ENCODE data around the gene MLH1. TPM values are rescaled to one million over a fixed set of nuclear protein-coding genes. Genes with fewer than 3 reads are reported as not detected.

Gene MLH1
- total and polyA plus RNA-seq, 10 of the 15 experiments (the other 5 are each of a cell fraction or from before 2014, with no cell fraction given): 58.6 to 109 (median 81.4) TPM

DNA sequence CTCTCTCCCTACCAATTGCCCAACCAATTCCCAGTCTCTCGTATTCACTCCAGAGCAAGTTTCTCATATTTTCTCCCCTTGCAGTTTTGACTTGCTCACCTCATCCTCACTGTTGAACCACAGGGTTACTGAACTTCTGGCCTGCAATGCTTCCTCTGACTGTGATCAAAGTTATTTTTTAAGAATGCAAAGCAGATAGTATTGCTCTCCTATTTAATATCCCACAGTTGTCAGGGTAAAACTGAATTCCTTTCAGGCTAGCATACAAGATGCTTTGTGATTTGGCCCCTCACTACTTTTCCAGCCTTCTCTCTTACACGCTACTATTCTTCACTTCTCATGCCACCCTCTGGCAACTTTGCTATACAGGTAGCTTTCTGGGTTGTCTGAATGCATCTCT, 100.2 kb downstream of the MLH1 start:
- CTCF ChIA-PET: interaction anchor here (0.6 to 1.1 kb wide), 2 partner anchors 11 to 23 kb away, joined by 4 read pairs; no protein-coding TSS in a partner anchor
- in situ Hi-C loops (cut with MboI): no loop called here
- FAIRE-seq (no peak), ATAC-seq (no peak), DNase-seq (ENCODE audit: low read depth, low spot score) (no peak)
- H3K79me2 ChIP-seq (ENCODE audit: control insufficient read depth, insufficient read depth, low read length): no peaks in the 10 kb centered on the region
- H2AFZ ChIP-seq (ENCODE audit: control insufficient read depth, low read depth, low read length): no peak overlapping the region
- RAD21 ChIA-PET (ENCODE audit: unreplicated experiment): no interaction called here
- no peak overlapping the region for H3K4me3 ChIP-seq
- intact Hi-C loops (cut with micrococcal nuclease; ENCODE audit: unreplicated experiment): no loop called here
- no peak overlapping the region for H3K9ac ChIP-seq (ENCODE audit: control insufficient read depth, insufficient read depth, low read length)
- H3K36me3 ChIP-seq (ENCODE audit: control insufficient read depth in 2 of 2, insufficient read depth in 2 of 2, low read length in 1 of 2): peaks cover 0 to 4% of the 10 kb centered on the region in 2 experiments; a peak in 1 of 4 replicates
- BruUV-seq (replicated peaks): no TSS peak
- no peak overlapping the region for H3K27ac ChIP-seq (ENCODE audit: control insufficient read depth, insufficient read depth)
- POLR2A ChIA-PET: interaction anchor here (0.6 kb wide), 1 partner anchor 1266 kb away, joined by 5 read pairs; no protein-coding TSS in a partner anchor
- no peaks in the 10 kb centered on the region for H3K9me3 ChIP-seq (replicated peaks; ENCODE audit: control insufficient read depth, insufficient read depth, low read length)
- H4K20me1 ChIP-seq (ENCODE audit: control insufficient read depth, insufficient read depth): no peaks in the 10 kb centered on the region
- H3K4me1 ChIP-seq (ENCODE audit: control insufficient read depth, insufficient read depth, low read length): no peaks in the 10 kb centered on the region
- WGBS (ENCODE audit: insufficient coverage, insufficient replicate concordance, low lambda C conversion rate, missing lambda C conversion rate): 100% methylated on average over 2 of the region's 2 CpGs
- H3K27me3 ChIP-seq (replicated peaks in 1 of 2; ENCODE audit: control insufficient read depth in 2 of 2, insufficient read depth in 2 of 2, low read length in 1 of 2): no peaks in the 10 kb centered on the region
- SMC1A ChIA-PET (ENCODE audit: uncharacterized antibody, unreplicated experiment): interaction anchor here (0.6 to 2.1 kb wide), 5 partner anchors 9 to 126 kb away, joined by 3 to 8 read pairs (median 4); no protein-coding TSS in a partner anchor
- H3K4me2 ChIP-seq (ENCODE audit: control insufficient read depth, insufficient read depth): no peak overlapping the region
- TF ChIP-seq, protein P1, sequence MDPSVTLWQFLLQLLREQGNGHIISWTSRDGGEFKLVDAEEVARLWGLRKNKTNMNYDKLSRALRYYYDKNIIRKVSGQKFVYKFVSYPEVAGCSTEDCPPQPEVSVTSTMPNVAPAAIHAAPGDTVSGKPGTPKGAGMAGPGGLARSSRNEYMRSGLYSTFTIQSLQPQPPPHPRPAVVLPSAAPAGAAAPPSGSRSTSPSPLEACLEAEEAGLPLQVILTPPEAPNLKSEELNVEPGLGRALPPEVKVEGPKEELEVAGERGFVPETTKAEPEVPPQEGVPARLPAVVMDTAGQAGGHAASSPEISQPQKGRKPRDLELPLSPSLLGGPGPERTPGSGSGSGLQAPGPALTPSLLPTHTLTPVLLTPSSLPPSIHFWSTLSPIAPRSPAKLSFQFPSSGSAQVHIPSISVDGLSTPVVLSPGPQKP (IDR thresholded peaks at IDR 0.05; ENCODE audit: low read depth, low read length): no peak
- TF ChIP-seq RUNX3 (IDR thresholded peaks at IDR 0.05; ENCODE audit: low read length) (no peak), CHD1 (IDR thresholded peaks at IDR 0.05; ENCODE audit: low read depth, low read length) (no peak), BHLHE40 (IDR thresholded peaks at IDR 0.05; ENCODE audit: borderline replicate concordance in 1 of 2, low read depth in 2 of 2, low read length in 1 of 2) (no peak), RELA (IDR thresholded peaks at IDR 0.05; ENCODE audit: borderline replicate concordance, partially characterized antibody) (no peak), POLR2AphosphoS5 (IDR thresholded peaks at IDR 0.05; ENCODE audit: low read length) (no peak), NFYB (IDR thresholded peaks at IDR 0.05; ENCODE audit: insufficient read depth, low read depth, low read length) (no peak), SUPT20H (IDR thresholded peaks at IDR 0.05; ENCODE audit: borderline replicate concordance, control insufficient read depth, low read depth, low read length) (no peak), RCOR1 (conservative IDR thresholded peaks at IDR 0.05; ENCODE audit: low read depth, low read length) (no peak), JUND (IDR thresholded peaks at IDR 0.05; ENCODE audit: low read depth, low read length) (no peak)
- TF ChIP-seq, protein P2, sequence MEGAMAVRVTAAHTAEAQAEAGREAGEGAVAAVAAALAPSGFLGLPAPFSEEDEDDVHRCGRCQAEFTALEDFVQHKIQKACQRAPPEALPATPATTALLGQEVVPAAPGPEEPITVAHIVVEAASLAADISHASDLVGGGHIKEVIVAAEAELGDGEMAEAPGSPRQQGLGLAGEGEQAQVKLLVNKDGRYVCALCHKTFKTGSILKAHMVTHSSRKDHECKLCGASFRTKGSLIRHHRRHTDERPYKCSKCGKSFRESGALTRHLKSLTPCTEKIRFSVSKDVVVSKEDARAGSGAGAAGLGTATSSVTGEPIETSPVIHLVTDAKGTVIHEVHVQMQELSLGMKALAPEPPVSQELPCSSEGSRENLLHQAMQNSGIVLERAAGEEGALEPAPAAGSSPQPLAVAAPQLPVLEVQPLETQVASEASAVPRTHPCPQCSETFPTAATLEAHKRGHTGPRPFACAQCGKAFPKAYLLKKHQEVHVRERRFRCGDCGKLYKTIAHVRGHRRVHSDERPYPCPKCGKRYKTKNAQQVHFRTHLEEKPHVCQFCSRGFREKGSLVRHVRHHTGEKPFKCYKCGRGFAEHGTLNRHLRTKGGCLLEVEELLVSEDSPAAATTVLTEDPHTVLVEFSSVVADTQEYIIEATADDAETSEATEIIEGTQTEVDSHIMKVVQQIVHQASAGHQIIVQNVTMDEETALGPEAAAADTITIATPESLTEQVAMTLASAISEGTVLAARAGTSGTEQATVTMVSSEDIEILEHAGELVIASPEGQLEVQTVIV (IDR thresholded peaks at IDR 0.05; ENCODE audit: borderline replicate concordance, partially characterized antibody): no peak
- TF ChIP-seq, protein P3, sequence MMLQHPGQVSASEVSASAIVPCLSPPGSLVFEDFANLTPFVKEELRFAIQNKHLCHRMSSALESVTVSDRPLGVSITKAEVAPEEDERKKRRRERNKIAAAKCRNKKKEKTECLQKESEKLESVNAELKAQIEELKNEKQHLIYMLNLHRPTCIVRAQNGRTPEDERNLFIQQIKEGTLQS (IDR thresholded peaks at IDR 0.05; ENCODE audit: borderline replicate concordance, extremely low read depth, low read depth, low read length): no peak
- TF ChIP-seq, protein P4, sequence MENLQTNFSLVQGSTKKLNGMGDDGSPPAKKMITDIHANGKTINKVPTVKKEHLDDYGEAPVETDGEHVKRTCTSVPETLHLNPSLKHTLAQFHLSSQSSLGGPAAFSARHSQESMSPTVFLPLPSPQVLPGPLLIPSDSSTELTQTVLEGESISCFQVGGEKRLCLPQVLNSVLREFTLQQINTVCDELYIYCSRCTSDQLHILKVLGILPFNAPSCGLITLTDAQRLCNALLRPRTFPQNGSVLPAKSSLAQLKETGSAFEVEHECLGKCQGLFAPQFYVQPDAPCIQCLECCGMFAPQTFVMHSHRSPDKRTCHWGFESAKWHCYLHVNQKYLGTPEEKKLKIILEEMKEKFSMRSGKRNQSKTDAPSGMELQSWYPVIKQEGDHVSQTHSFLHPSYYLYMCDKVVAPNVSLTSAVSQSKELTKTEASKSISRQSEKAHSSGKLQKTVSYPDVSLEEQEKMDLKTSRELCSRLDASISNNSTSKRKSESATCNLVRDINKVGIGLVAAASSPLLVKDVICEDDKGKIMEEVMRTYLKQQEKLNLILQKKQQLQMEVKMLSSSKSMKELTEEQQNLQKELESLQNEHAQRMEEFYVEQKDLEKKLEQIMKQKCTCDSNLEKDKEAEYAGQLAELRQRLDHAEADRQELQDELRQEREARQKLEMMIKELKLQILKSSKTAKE (IDR thresholded peaks at IDR 0.05; ENCODE audit: low read depth, poor library complexity, severe bottlenecking): no peak
- TF ChIP-seq, protein P5, sequence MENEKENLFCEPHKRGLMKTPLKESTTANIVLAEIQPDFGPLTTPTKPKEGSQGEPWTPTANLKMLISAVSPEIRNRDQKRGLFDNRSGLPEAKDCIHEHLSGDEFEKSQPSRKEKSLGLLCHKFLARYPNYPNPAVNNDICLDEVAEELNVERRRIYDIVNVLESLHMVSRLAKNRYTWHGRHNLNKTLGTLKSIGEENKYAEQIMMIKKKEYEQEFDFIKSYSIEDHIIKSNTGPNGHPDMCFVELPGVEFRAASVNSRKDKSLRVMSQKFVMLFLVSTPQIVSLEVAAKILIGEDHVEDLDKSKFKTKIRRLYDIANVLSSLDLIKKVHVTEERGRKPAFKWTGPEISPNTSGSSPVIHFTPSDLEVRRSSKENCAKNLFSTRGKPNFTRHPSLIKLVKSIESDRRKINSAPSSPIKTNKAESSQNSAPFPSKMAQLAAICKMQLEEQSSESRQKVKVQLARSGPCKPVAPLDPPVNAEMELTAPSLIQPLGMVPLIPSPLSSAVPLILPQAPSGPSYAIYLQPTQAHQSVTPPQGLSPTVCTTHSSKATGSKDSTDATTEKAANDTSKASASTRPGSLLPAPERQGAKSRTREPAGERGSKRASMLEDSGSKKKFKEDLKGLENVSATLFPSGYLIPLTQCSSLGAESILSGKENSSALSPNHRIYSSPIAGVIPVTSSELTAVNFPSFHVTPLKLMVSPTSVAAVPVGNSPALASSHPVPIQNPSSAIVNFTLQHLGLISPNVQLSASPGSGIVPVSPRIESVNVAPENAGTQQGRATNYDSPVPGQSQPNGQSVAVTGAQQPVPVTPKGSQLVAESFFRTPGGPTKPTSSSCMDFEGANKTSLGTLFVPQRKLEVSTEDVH (IDR thresholded peaks at IDR 0.05; ENCODE audit: low read depth, partially characterized antibody): no peak

All from GM12878 (cell line).